Liver (tissue), 9 donors: ENCODE results near the gene KRTAP19-3. TPM values are rescaled to one million over a fixed set of nuclear protein-coding genes. Genes with fewer than 3 reads are reported as not detected.

ENCODE experiments used
- DNase-seq: peaks from one replicate; pipeline ENCODE4 v3.0.0-alpha.2; 2017; ENCODE audit warnings: low spot score
- H3K27ac ChIP-seq, 2 donors: one replicate each; pipeline ENCODE4 v1.7.0; 2013; ENCODE audit warnings: inconsistent platforms in 2 of 2, low read length in 2 of 2, control low read depth in 1 of 2, low read depth in 1 of 2, mild to moderate bottlenecking in 1 of 2
- H3K27me3 ChIP-seq, 4 donors: one replicate each; pipeline versions ENCODE4 v1.6.1 to v1.7.0; 2013; ENCODE audit warnings: low read length in 3 of 4, inconsistent platforms in 1 of 4, mild to moderate bottlenecking in 1 of 4, moderate library complexity in 1 of 4; ENCODE audit not compliant: control insufficient read depth in 4 of 4, insufficient read depth in 4 of 4
- H3K36me3 ChIP-seq, 4 donors: one replicate each; pipeline versions ENCODE4 v1.6.1 to v1.7.0; 2013; ENCODE audit warnings: low read length in 3 of 4, mild to moderate bottlenecking in 3 of 4, low read depth in 1 of 4, moderate library complexity in 1 of 4; ENCODE audit not compliant: control insufficient read depth in 4 of 4, insufficient read depth in 3 of 4
- H3K4me1 ChIP-seq, 4 donors: one replicate each; pipeline versions ENCODE4 v1.6.1 to v1.7.0; 2013; ENCODE audit warnings: low read length in 3 of 4, mild to moderate bottlenecking in 3 of 4, moderate library complexity in 1 of 4; ENCODE audit not compliant: control insufficient read depth in 4 of 4, insufficient read depth in 4 of 4
- H3K4me3 ChIP-seq, 3 donors: one replicate each; pipeline versions ENCODE4 v1.6.1 to v1.7.0; 2013; ENCODE audit warnings: low read length in 3 of 3, control low read depth in 1 of 3, low read depth in 1 of 3, mild to moderate bottlenecking in 1 of 3
- H3K9ac ChIP-seq, 2 donors: one replicate each; pipeline ENCODE4 v1.7.0; 2013; ENCODE audit warnings: low read length in 2 of 2, mild to moderate bottlenecking in 2 of 2, moderate library complexity in 2 of 2, control low read depth in 1 of 2, low read depth in 1 of 2
- H3K9me3 ChIP-seq, 4 donors: one replicate each; pipeline versions ENCODE4 v1.6.1 to v1.7.0; 2013; ENCODE audit warnings: low read length in 3 of 4; ENCODE audit not compliant: control insufficient read depth in 4 of 4
- ATF3 ChIP-seq: IDR thresholded peaks from 2 replicates; pipeline ENCODE4 v1.6.1; 2016; ENCODE audit warnings: antibody characterized with exemption
- CTCF ChIP-seq: fragments of 150-350 bp; IDR thresholded peaks from 2 replicates; pipeline ENCODE4 v1.5.1; 2017; ENCODE audit warnings: improper control_type of control experiment, low read depth, low read length; ENCODE audit not compliant: missing input control
- EGR1 ChIP-seq, 2 donors: IDR thresholded peaks; 2 replicates each; pipeline ENCODE4 v1.6.1; 2016 to 2018; ENCODE audit warnings: antibody characterized with exemption in 2 of 2, low read depth in 2 of 2
- FOXA1 ChIP-seq: IDR thresholded peaks from 2 replicates; pipeline ENCODE4 v1.6.1; 2016; ENCODE audit warnings: antibody characterized with exemption
- FOXA2 ChIP-seq: IDR thresholded peaks from 2 replicates; pipeline ENCODE4 v1.6.1; 2016; ENCODE audit warnings: antibody characterized with exemption
- GABPA ChIP-seq, 2 donors: IDR thresholded peaks in 1 of 2; conservative IDR thresholded peaks in 1 of 2; 2 replicates each; pipeline ENCODE4 v1.6.1; 2016; ENCODE audit warnings: antibody characterized with exemption in 2 of 2, mild to moderate bottlenecking in 1 of 2, moderate library complexity in 1 of 2
- HNF4A ChIP-seq, 2 donors: conservative IDR thresholded peaks; 2 replicates each; pipeline ENCODE4 v1.6.1; 2016; ENCODE audit warnings: antibody characterized with exemption in 2 of 2, mild to moderate bottlenecking in 2 of 2
- HNF4G ChIP-seq: IDR thresholded peaks from 2 replicates; pipeline ENCODE4 v1.6.1; 2016; ENCODE audit warnings: antibody characterized with exemption
- JUND ChIP-seq, 2 donors: IDR thresholded peaks; 2 replicates each; pipeline ENCODE4 v1.6.1; 2016; ENCODE audit warnings: antibody characterized with exemption in 2 of 2
- MAX ChIP-seq: IDR thresholded peaks from 2 replicates; pipeline ENCODE4 v1.6.1; 2016; ENCODE audit warnings: antibody characterized with exemption
- RAD21 ChIP-seq, 2 donors: IDR thresholded peaks; 2 replicates each; pipeline ENCODE4 v1.6.1; 2016; ENCODE audit warnings: antibody characterized with exemption in 2 of 2, mild to moderate bottlenecking in 2 of 2
- REST ChIP-seq: IDR thresholded peaks from 2 replicates; pipeline ENCODE4 v1.6.1; 2016; ENCODE audit warnings: antibody characterized with exemption, mild to moderate bottlenecking
- SP1 ChIP-seq: IDR thresholded peaks from 2 replicates; pipeline ENCODE4 v1.6.1; 2018; ENCODE audit warnings: antibody characterized with exemption, mild to moderate bottlenecking
- YY1 ChIP-seq: IDR thresholded peaks from 2 replicates; pipeline ENCODE4 v1.6.1; 2016; ENCODE audit warnings: antibody characterized with exemption, mild to moderate bottlenecking
- ZBTB33 ChIP-seq: IDR thresholded peaks from 2 replicates; pipeline ENCODE4 v1.6.1; 2016; ENCODE audit warnings: antibody characterized with exemption
- WGBS: extraction: QIAGEN DNeasy Blood & Tissue Kit; methylation state at CpG from one replicate; pipeline ENCODE4 v1.1.7; 2013; 5-methylcytosine and 5-hydroxymethylcytosine counted together
- polyA plus RNA-seq, 2 donors: library from polyadenylated mRNA; stranded (reverse) in 1 of 2; unstranded in 1 of 2; fragments of 200-250 nt in 1 of 2; fragments of >200 nt in 1 of 2; fragmentation: Nextera tagmentation in 1 of 2; extraction: Ambion mirVana in 1 of 2; gene quantifications; one replicate each; pipeline versions ENCODE4 v1.2.1 to v1.2.3, GENCODE V29; 2013 to 2015
- total RNA-seq, 2 donors: library from RNA; depleted of rRNA; stranded (reverse); fragments of >200 nt; gene quantifications; one replicate each; pipeline ENCODE4 v1.2.3, GENCODE V29; 2014
- donor health status: healthy.
- donor health status: healthy.
- donor health status: healthy.
- donor health status: healthy.
- donor health status: healthy.

Gene KRTAP19-3
- total and polyA plus RNA-seq, 4 donors, result not detected

- H3K27ac ChIP-seq, result no peak overlapping the region
- no peaks in the 10 kb centered on the region for H3K4me1 ChIP-seq
- 55% methylated on average over 3 of the region's 3 CpGs for WGBS
- no peaks in the 10 kb centered on the region for H3K27me3 ChIP-seq
- no peak for DNase-seq
- no peak for TF ChIP-seq EGR1 (IDR thresholded peaks at IDR 0.05; ENCODE audit: low read depth in 2 of 2)
- peak in 1 of 2 donors; percentile 25 for TF ChIP-seq RAD21 (IDR thresholded peaks at IDR 0.05)
- peak; percentile 23 for TF ChIP-seq CTCF
- H3K9ac ChIP-seq, result no peak overlapping the region
- H3K36me3 ChIP-seq, result no peaks in the 10 kb centered on the region
- no peak overlapping the region for H3K4me3 ChIP-seq
- H3K9me3 ChIP-seq, result no peaks in the 10 kb centered on the region
These were observed 28.1 kb downstream of the KRTAP19-3 start for GRCh38 chr21:30463713-30464112.

GRCh38 chr21:30448514-30448913, 43.3 kb downstream of the KRTAP19-3 start:
- 82% methylated on average over 3 of the region's 3 CpGs for whole genome bisulfite sequencing
- TF ChIP-seq HNF4A (conservative IDR thresholded peaks at IDR 0.05) (no peak), ZBTB33 (no peak), FOXA2 (no peak), GABPA (IDR thresholded peaks at IDR 0.05 in 1 of 2, conservative IDR thresholded peaks at IDR 0.05 in 1 of 2) (no peak)
- H3K9ac ChIP-seq, result no peak overlapping the region
- no peaks in the 10 kb centered on the region for H3K9me3 ChIP-seq
- H3K4me3 ChIP-seq, result no peak overlapping the region
- no peaks in the 10 kb centered on the region for H3K4me1 ChIP-seq
- H3K27me3 ChIP-seq, result no peaks in the 10 kb centered on the region
- no peaks in the 10 kb centered on the region for H3K36me3 ChIP-seq
- H3K27ac ChIP-seq, result no peak overlapping the region
- DNase-seq, result no peak

- DNase-seq, result no peak
- no peak overlapping the region for H3K9ac ChIP-seq
- no peaks in the 10 kb centered on the region for H3K4me1 ChIP-seq
- no peaks in the 10 kb centered on the region for H3K27me3 ChIP-seq
- H3K36me3 ChIP-seq, result no peaks in the 10 kb centered on the region
- H3K4me3 ChIP-seq, result no peak overlapping the region
- 61% methylated on average over 4 of the region's 4 CpGs for WGBS
- H3K27ac ChIP-seq, result no peak overlapping the region
- H3K9me3 ChIP-seq, result no peaks in the 10 kb centered on the region
- TF ChIP-seq EGR1 (IDR thresholded peaks at IDR 0.05; ENCODE audit: low read depth in 2 of 2) (no peak), ATF3 (no peak), RAD21 (IDR thresholded peaks at IDR 0.05) (no peak), HNF4A (conservative IDR thresholded peaks at IDR 0.05) (no peak), YY1 (no peak), HNF4G (no peak), GABPA (IDR thresholded peaks at IDR 0.05 in 1 of 2, conservative IDR thresholded peaks at IDR 0.05 in 1 of 2) (no peak), ZBTB33 (no peak), FOXA1 (no peak), SP1 (no peak), CTCF (no peak), MAX (no peak), JUND (IDR thresholded peaks at IDR 0.05) (no peak), REST (no peak), FOXA2 (no peak)
These were observed 44.8 kb downstream of the KRTAP19-3 start for GRCh38 chr21:30447056-30447455.
